Neural cell (in vitro differentiated cells): ENCODE data around the gene TSPAN16. TPM values are rescaled to one million over a fixed set of nuclear protein-coding genes. Genes with fewer than 3 reads are reported as not detected.

Experiments
- H2AFZ ChIP-seq: fragments of 200-600, 300-800 bp; sonication (generic), shearing (Covaris generic); 2 replicates; pipeline ENCODE4 v1.6.0; 2014; ENCODE audit warnings: low read depth, mild to moderate bottlenecking, antibody characterized with exemption, low read length, moderate library complexity
- H3F3A ChIP-seq: fragments of 200-600 bp; shearing (Covaris generic); 2 replicates; pipeline ENCODE4 v1.6.1; 2016; ENCODE audit warnings: mild to moderate bottlenecking, moderate library complexity, mixed read lengths, antibody characterized with exemption, low read length; ENCODE audit not compliant: insufficient read depth, poor library complexity, severe bottlenecking
- H3K27ac ChIP-seq: fragments of 200-600, 300-800 bp; sonication (generic), shearing (Covaris generic); 2 replicates; pipeline ENCODE4 v1.5.1; 2014; ENCODE audit warnings: mild to moderate bottlenecking, low read length, moderate library complexity
- H3K27me3 ChIP-seq: fragments of 300-800, 200-600 bp; sonication (generic), shearing (Covaris generic); 2 replicates; pipeline ENCODE4 v1.6.0; 2014; ENCODE audit warnings: mild to moderate bottlenecking, low read depth, low read length, moderate library complexity; ENCODE audit not compliant: insufficient read depth
- H3K36me3 ChIP-seq: fragments of 300-800, 200-600 bp; sonication (generic), shearing (Covaris generic); 2 replicates; pipeline ENCODE4 v1.5.1; 2014; ENCODE audit warnings: mild to moderate bottlenecking, antibody characterized with exemption, low read length, moderate library complexity; ENCODE audit not compliant: insufficient read depth
- H3K4me2 ChIP-seq: fragments of 300-800, 200-600 bp; sonication (generic), shearing (Covaris generic); 2 replicates; pipeline ENCODE4 v1.6.0; 2014; ENCODE audit warnings: mild to moderate bottlenecking, low read length
- H3K4me3 ChIP-seq: fragments of 300-800, 200-600 bp; sonication (generic), shearing (Covaris generic); 2 replicates; pipeline ENCODE4 v1.5.1; 2014; ENCODE audit warnings: mild to moderate bottlenecking, low read length, moderate library complexity
- H3K79me2 ChIP-seq: fragments of 200-600 bp; shearing (Covaris generic); replicated peaks from 2 replicates; pipeline ENCODE4 v1.6.0; 2014; ENCODE audit warnings: mild to moderate bottlenecking, low read length, moderate library complexity; ENCODE audit not compliant: insufficient read depth
- H3K9ac ChIP-seq: fragments of 300-800, 200-600 bp; sonication (generic), shearing (Covaris generic); 2 replicates; pipeline ENCODE4 v1.6.1; 2016; ENCODE audit warnings: mild to moderate bottlenecking, low read length, mixed read lengths
- H3K9me2 ChIP-seq: fragments of 200-600 bp; shearing (Covaris generic); 2 replicates; pipeline ENCODE4 v1.6.1; 2016; ENCODE audit warnings: mild to moderate bottlenecking, low read length, mixed read lengths; ENCODE audit not compliant: insufficient read depth
- H3K9me3 ChIP-seq: fragments of 200-600, 300-800 bp; sonication (generic), shearing (Covaris generic); 2 replicates; pipeline ENCODE4 v1.6.1; 2016; ENCODE audit warnings: mild to moderate bottlenecking, mixed run types, low read length, moderate library complexity, mixed read lengths
- H4K20me1 ChIP-seq: fragments of 200-600 bp; shearing (Covaris generic); 2 replicates; pipeline ENCODE4 v1.6.1; 2016; ENCODE audit warnings: mild to moderate bottlenecking, mixed run types; ENCODE audit not compliant: insufficient read depth
- CTCF ChIP-seq: fragments of 450-650 bp; IDR thresholded peaks from 2 replicates; pipeline ENCODE4 v1.5.1; 2014; ENCODE audit warnings: antibody characterized with exemption, mild to moderate bottlenecking, moderate library complexity; ENCODE audit not compliant: poor library complexity, severe bottlenecking
- EP300 ChIP-seq: fragments of 450-650 bp; conservative IDR thresholded peaks from 2 replicates; pipeline ENCODE4 v1.6.1; 2014; ENCODE audit warnings: antibody characterized with exemption, mild to moderate bottlenecking, moderate library complexity; ENCODE audit not compliant: poor library complexity, severe bottlenecking
- EZH2 ChIP-seq: fragments of 200-600, 300-800 bp; shearing (Covaris generic), sonication (generic); IDR thresholded peaks from 2 replicates; pipeline ENCODE4 v1.6.1; 2014; ENCODE audit warnings: antibody characterized with exemption, low read length, borderline replicate concordance, mild to moderate bottlenecking; ENCODE audit not compliant: insufficient read depth, poor library complexity, severe bottlenecking
- MXI1 ChIP-seq: fragments of 450-650 bp; conservative IDR thresholded peaks from 2 replicates; pipeline ENCODE4 v1.6.1; 2014; ENCODE audit warnings: antibody characterized with exemption, mild to moderate bottlenecking; ENCODE audit not compliant: poor library complexity, severe bottlenecking
- POLR2AphosphoS5 ChIP-seq: IDR thresholded peaks from 2 replicates; pipeline ENCODE4 v1.6.1; 2012
- RAD21 ChIP-seq: fragments of 450-650 bp; conservative IDR thresholded peaks from 2 replicates; pipeline ENCODE4 v1.6.1; 2014; ENCODE audit warnings: antibody characterized with exemption, mild to moderate bottlenecking, moderate library complexity
- REST ChIP-seq: IDR thresholded peaks from 2 replicates; pipeline ENCODE4 v1.6.1; 2012; ENCODE audit warnings: borderline replicate concordance
- SMC3 ChIP-seq: fragments of 450-650 bp; conservative IDR thresholded peaks from 2 replicates; pipeline ENCODE4 v1.6.1; 2014; ENCODE audit warnings: antibody characterized with exemption, mild to moderate bottlenecking, moderate library complexity; ENCODE audit not compliant: poor library complexity
- TAF1 ChIP-seq: IDR thresholded peaks from 2 replicates; pipeline ENCODE4 v1.6.1; 2012; ENCODE audit warnings: low read depth
- polyA plus RNA-seq: library from polyadenylated mRNA; depleted of rRNA; stranded (reverse); fragments of >200 nt; gene quantifications from 2 replicates; pipeline ENCODE4 v1.2.3, GENCODE V29; 2014

The TSPAN16 gene
- polyA plus RNA-seq, 1 donor from 2014 or later, result not detected

GRCh38 chr19:11284515-11284914 is 11.4 kb upstream of the TSPAN16 start:
- TF ChIP-seq EP300 (no peak), CTCF (no peak), SMC3 (no peak)
- H3K4me2 ChIP-seq, result no peak overlapping the region
- H4K20me1 ChIP-seq, result no peaks in the 10 kb centered on the region
- H3K27ac ChIP-seq, result no peak overlapping the region
- no peak overlapping the region for H3K9ac ChIP-seq
- no peaks in the 10 kb centered on the region for H3K79me2 ChIP-seq
- no peaks in the 10 kb centered on the region for H3K36me3 ChIP-seq
- H2AFZ ChIP-seq, result no peak overlapping the region
- no peaks in the 10 kb centered on the region for H3K27me3 ChIP-seq
- H3K9me3 ChIP-seq, result no peaks in the 10 kb centered on the region
- no peaks in the 10 kb centered on the region for H3F3A ChIP-seq
- H3K4me3 ChIP-seq, result no peak overlapping the region
- no peaks in the 10 kb centered on the region for H3K9me2 ChIP-seq

- H3F3A ChIP-seq, result no peaks in the 10 kb centered on the region
- TF ChIP-seq POLR2AphosphoS5 (no peak), RAD21 (no peak), EZH2 (no peak), MXI1 (no peak), TAF1 (no peak), REST (no peak), SMC3 (no peak), CTCF (no peak), EP300 (no peak)
- no peak overlapping the region for H3K4me2 ChIP-seq
- no peaks in the 10 kb centered on the region for H3K9me3 ChIP-seq
- H4K20me1 ChIP-seq, result no peaks in the 10 kb centered on the region
- H3K36me3 ChIP-seq, result no peaks in the 10 kb centered on the region
- no peaks in the 10 kb centered on the region for H3K79me2 ChIP-seq
- no peaks in the 10 kb centered on the region for H3K9me2 ChIP-seq
- H3K9ac ChIP-seq, result no peak overlapping the region
- no peak overlapping the region for H2AFZ ChIP-seq
- H3K4me3 ChIP-seq, result no peak overlapping the region
- H3K27ac ChIP-seq, result no peak overlapping the region
- H3K27me3 ChIP-seq, result no peaks in the 10 kb centered on the region
These were observed 9.5 kb upstream of the TSPAN16 start for GRCh38 chr19:11286312-11286974.
